AG04449 (cell line): Measurements from ENCODE around the gene RALGPS1.

Source experiments
- CTCF ChIA-PET: fragments of 350-600 bp; formaldehyde crosslinking; extraction: SDS; loops from one replicate; lab custom pipeline; 2021; ENCODE audit warnings: antibody characterized with exemption; lab: Yijun Ruan, JAX
- POLR2A ChIA-PET: fragments of 400-600, 350-600 bp; formaldehyde crosslinking; extraction: SDS; loops from one replicate; lab custom pipeline; 2020; ENCODE audit warnings: antibody characterized with exemption, inconsistent platforms; lab: Yijun Ruan, JAX
- DNase-seq: peaks from one replicate; pipeline ENCODE4 v3.0.0-alpha.2; 2010; ENCODE audit warnings: low read depth, low spot score
- H3K4me3 ChIP-seq: 2 replicates; pipeline ENCODE4 v1.5.1; 2011; ENCODE audit warnings: low read depth, mild to moderate bottlenecking, control low read depth, low read length
- TF ChIP-seq, protein P1 (sequence below): IDR thresholded peaks from one replicate; pipeline ENCODE4 v1.5.1; 2011; ENCODE audit warnings: mild to moderate bottlenecking, moderate library complexity, low read length, control low read depth, inconsistent platforms; ENCODE audit not compliant: insufficient read depth; ENCODE audit errors: missing control alignments

RALGPS1 gene

DNA sequence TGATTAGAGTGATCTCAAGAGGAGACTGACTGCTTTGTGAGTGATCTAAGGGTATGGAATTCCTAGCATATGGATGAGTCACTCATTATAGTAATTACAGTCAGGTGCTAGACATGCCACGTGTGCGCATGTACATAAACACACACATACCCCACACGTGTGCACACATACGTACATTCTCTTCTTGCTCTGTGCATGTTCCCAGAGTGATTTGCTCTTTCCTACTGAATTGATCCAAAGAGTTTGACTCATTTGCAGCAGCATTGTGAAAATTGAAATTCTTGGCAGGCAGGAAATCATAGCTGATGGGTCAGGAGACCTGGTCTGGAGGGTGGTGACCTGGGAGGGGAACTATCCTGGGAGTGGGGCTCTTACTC lies 144.1 kb downstream of the RALGPS1 start:
- ChIA-PET CTCF (interaction anchor here (0.6 to 1.9 kb wide), 6 partner anchors 10 to 773 kb away, joined by 3 to 8 read pairs (median 3); no protein-coding TSS in a partner anchor), POLR2A (no interaction called here)
- TF ChIP-seq, protein P1, sequence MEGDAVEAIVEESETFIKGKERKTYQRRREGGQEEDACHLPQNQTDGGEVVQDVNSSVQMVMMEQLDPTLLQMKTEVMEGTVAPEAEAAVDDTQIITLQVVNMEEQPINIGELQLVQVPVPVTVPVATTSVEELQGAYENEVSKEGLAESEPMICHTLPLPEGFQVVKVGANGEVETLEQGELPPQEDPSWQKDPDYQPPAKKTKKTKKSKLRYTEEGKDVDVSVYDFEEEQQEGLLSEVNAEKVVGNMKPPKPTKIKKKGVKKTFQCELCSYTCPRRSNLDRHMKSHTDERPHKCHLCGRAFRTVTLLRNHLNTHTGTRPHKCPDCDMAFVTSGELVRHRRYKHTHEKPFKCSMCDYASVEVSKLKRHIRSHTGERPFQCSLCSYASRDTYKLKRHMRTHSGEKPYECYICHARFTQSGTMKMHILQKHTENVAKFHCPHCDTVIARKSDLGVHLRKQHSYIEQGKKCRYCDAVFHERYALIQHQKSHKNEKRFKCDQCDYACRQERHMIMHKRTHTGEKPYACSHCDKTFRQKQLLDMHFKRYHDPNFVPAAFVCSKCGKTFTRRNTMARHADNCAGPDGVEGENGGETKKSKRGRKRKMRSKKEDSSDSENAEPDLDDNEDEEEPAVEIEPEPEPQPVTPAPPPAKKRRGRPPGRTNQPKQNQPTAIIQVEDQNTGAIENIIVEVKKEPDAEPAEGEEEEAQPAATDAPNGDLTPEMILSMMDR, result no peak
- no peak overlapping the region for H3K4me3 ChIP-seq
- no peak for DNase-seq

DNA sequence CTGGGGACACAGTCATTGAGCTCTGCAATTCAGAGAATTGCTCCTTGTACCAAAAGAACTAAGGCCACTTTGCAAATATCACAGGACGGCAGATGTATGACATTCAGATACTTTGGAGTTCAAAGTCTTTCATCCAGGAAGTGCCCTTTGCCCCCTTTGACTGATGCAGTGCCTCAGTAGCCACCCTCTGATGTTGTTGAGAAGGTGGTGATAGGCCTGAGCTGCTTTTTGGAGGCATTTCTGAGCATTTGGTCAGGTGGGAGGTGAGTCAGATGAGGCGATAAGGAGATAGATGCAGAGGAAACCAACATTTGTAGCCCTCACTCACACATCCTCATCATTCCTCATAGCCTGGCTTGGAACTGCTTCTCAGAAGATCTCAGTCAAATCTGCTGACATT lies 144.4 kb downstream of the RALGPS1 start:
- no peak overlapping the region for H3K4me3 ChIP-seq
- POLR2A ChIA-PET, result no interaction called here
- no peak for DNase-seq
- TF ChIP-seq, protein P1, result no peak
- CTCF ChIA-PET, result interaction anchor here (0.6 to 1.1 kb wide), 4 partner anchors 10 to 772 kb away, joined by 3 read pairs; no protein-coding TSS in a partner anchor

DNA sequence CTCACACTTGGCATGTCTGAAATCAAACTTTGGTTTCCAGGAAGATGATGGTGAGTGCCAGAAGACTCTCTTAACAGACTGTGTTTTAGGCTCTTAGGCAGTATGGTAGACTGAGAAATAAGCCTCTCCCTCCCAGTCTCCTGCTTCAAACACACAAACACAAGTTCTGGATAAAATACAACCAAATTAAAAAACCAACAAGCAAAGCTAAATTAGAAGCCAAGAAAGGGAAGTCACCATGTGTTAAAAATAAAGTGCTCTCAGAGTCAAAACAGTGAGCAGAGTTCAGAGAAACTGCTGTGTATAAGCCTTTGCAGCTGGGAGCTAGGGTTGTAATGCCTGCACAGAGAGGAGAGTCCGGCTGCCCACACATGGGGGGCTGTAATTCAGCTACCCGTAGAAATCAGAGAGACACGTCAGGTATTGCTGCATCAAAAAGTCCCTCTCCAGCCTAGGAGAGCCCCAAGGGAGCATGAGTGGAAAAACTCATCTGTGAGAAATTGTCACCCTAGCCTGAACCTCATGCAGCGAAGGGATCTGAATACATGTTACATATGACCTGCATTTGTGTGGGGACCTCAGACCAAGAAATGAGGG lies 145.3 kb downstream of the RALGPS1 start:
- POLR2A ChIA-PET, result no interaction called here
- CTCF ChIA-PET, result interaction anchor here (1.1 kb wide), 1 partner anchor 26 kb away, joined by 3 read pairs; no protein-coding TSS in a partner anchor
- TF ChIP-seq, protein P1, result no peak
- no peak for DNase-seq
- H3K4me3 ChIP-seq, result no peak overlapping the region

DNA sequence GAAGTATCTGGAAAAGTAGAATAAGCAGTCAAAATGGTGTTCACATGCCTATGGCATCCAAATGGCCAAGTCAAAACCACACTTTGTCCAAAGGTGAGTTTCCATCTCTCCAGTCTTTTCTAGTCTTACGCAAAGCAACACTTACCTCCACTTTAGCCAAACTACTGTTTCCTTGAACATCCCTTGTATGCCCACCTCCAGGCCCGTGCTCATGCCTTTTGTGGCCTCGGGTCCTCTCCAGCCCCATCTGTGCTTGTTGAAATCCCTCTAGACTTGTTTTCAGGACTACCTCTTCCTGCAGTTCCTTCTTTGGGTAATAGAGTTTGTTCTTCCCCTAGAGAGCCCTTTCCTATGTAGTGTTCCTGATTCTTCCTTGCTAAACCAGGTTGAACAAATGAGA lies 146.8 kb downstream of the RALGPS1 start:
- POLR2A ChIA-PET, result no interaction called here
- CTCF ChIA-PET, result interaction anchor here (1.1 kb wide), 1 partner anchor 12 kb away, joined by 3 read pairs; no protein-coding TSS in a partner anchor
- H3K4me3 ChIP-seq, result no peak overlapping the region
- TF ChIP-seq, protein P1, result no peak
- DNase-seq, result no peak

DNA sequence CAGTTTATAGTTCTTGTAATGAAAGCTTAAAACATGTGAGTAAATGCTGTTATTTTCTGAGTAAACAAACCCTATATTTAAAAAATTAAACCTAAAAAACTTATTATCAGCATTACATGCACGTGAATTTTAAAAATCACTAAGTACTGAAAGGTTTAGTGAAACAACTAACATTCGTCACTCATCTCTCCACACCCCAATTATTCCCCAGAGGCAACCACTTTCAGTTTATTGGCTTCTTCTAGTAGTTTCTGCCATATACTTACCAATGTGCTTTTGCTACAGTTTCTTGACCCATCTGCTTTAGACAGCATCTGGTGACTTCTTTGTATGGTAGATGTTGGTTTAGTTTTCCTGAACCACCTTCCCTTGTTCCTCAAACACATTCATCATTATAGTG lies 149.8 kb downstream of the RALGPS1 start:
- TF ChIP-seq, protein P1, result no peak
- POLR2A ChIA-PET, result no interaction called here
- DNase-seq, result no peak
- no peak overlapping the region for H3K4me3 ChIP-seq
- CTCF ChIA-PET, result interaction anchor here (0.9 kb wide), 1 partner anchor 134 kb away, joined by 4 read pairs; no protein-coding TSS in a partner anchor

DNA sequence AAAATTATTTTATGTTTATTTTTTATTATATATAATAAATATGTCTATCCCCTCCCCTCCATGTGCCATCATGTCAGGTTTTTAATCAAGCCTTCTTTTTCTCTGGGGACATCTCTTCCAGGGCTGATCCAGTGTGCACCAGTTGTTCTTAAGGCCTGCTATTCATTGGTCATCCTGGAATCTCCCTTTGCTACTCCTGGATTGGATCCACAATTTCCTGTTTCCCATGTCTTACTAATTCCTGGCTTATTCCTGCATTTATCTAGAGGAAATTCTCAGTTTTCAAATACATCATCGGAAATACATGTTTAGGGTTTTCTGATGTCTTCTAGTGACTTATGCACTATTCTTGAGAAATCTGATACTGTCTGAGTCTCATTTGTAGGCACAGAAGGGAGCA lies 151.0 kb downstream of the RALGPS1 start:
- DNase-seq, result no peak
- CTCF ChIA-PET, result no interaction called here

More for the DNA sequence above, 151.0 kb downstream of the RALGPS1 start:
- TF ChIP-seq, protein P1, result no peak
- H3K4me3 ChIP-seq, result no peak overlapping the region
- POLR2A ChIA-PET, result no interaction called here
